GM23338 (cell line): Measurements from ENCODE around the gene LYZ. TPM values are rescaled to one million over a fixed set of nuclear protein-coding genes. Genes with fewer than 3 reads are reported as not detected.

Experiments used
- ATAC-seq: fragments of 200-7000 bp; cut with Tn5 transposase; 3 replicates; pipeline ENCODE4 v1.9.1; 2020
- DNase-seq: peaks from one replicate; pipeline ENCODE4 v3.0.0-alpha.2; 2015; ENCODE audit warnings: low spot score
- H2AFZ ChIP-seq: fragments of 200-600 bp; sonication (generic); 2 replicates; pipeline ENCODE4 v1.8.0; 2016; ENCODE audit warnings: antibody characterized with exemption, mild to moderate bottlenecking, moderate library complexity
- H3F3A ChIP-seq: fragments of 200-600 bp; sonication (generic); replicated peaks from 2 replicates; pipeline ENCODE4 v1.8.0; 2017; ENCODE audit warnings: antibody characterized with exemption, mixed run types, low read depth
- H3K27ac ChIP-seq: fragments of 200-600 bp; sonication (generic); 2 replicates; pipeline ENCODE4 v1.6.1; 2016; ENCODE audit warnings: low read depth
- H3K27me3 ChIP-seq: fragments of 200-600 bp; sonication (generic); 2 replicates; pipeline ENCODE4 v1.8.0; 2016; ENCODE audit warnings: mild to moderate bottlenecking, mixed run types, moderate library complexity; ENCODE audit not compliant: insufficient read depth
- H3K36me3 ChIP-seq: fragments of 200-600 bp; sonication (generic); 2 replicates; pipeline ENCODE4 v1.8.0; 2016; ENCODE audit warnings: mild to moderate bottlenecking; ENCODE audit not compliant: insufficient read depth
- H3K4me1 ChIP-seq: fragments of 200-600 bp; sonication (generic); 2 replicates; pipeline ENCODE4 v1.8.0; 2016; ENCODE audit warnings: mild to moderate bottlenecking, moderate library complexity; ENCODE audit not compliant: insufficient read depth
- H3K4me2 ChIP-seq: fragments of 200-600 bp; sonication (generic); 2 replicates; pipeline ENCODE4 v1.7.1; 2017; ENCODE audit warnings: mixed run types
- H3K4me3 ChIP-seq: fragments of 200-600 bp; sonication (generic); 2 replicates; pipeline ENCODE4 v1.6.1; 2016; ENCODE audit warnings: mixed run types
- H3K79me2 ChIP-seq: fragments of 200-600 bp; sonication (generic); replicated peaks from 2 replicates; pipeline ENCODE4 v1.8.0; 2017; ENCODE audit warnings: mild to moderate bottlenecking; ENCODE audit not compliant: insufficient read depth
- H3K9me2 ChIP-seq: fragments of 200-600 bp; sonication (generic); 2 replicates; pipeline ENCODE4 v1.8.0; 2017; ENCODE audit not compliant: insufficient read depth
- H4K20me1 ChIP-seq: fragments of 200-600 bp; sonication (generic); replicated peaks from 2 replicates; pipeline ENCODE4 v1.8.0; 2017; ENCODE audit warnings: mild to moderate bottlenecking; ENCODE audit not compliant: insufficient read depth
- H3K27ac Mint-ChIP-seq: 2 replicates; pipeline ENCODE4 v1.8.0; 2020; ENCODE audit warnings: inconsistent platforms, mild to moderate bottlenecking, moderate library complexity, mixed read lengths
- H3K27me3 Mint-ChIP-seq: 3 replicates; pipeline ENCODE4 v1.8.0; 2022; ENCODE audit warnings: low read depth, mild to moderate bottlenecking, moderate library complexity, mixed read lengths, inconsistent platforms; ENCODE audit not compliant: insufficient read depth, poor library complexity
- H3K36me3 Mint-ChIP-seq: 3 replicates; pipeline ENCODE4 v1.8.0; 2021; ENCODE audit warnings: low read depth, mild to moderate bottlenecking, inconsistent platforms, moderate library complexity, mixed read lengths
- H3K4me1 Mint-ChIP-seq: 3 replicates; pipeline ENCODE4 v1.8.0; 2020; ENCODE audit warnings: mild to moderate bottlenecking, inconsistent platforms, mixed read lengths
- H3K4me3 Mint-ChIP-seq: 3 replicates; pipeline ENCODE4 v1.8.0; 2021; ENCODE audit warnings: moderate library complexity, mild to moderate bottlenecking, inconsistent platforms, mixed read lengths
- H3K9me3 Mint-ChIP-seq: 3 replicates; pipeline ENCODE4 v1.8.0; 2020; ENCODE audit warnings: moderate library complexity, mild to moderate bottlenecking, inconsistent platforms, mixed read lengths
- CREB1 ChIP-seq: fragments of 250-450 bp; sonication (Bioruptor Pico); IDR thresholded peaks from 2 replicates; pipeline ENCODE4 v1.5.0; 2020; ENCODE audit warnings: low read depth, mild to moderate bottlenecking, moderate library complexity
- EZH2phosphoT487 ChIP-seq: fragments of 200-600 bp; sonication (generic); IDR thresholded peaks from one replicate; pipeline ENCODE4 v1.8.1; 2018; ENCODE audit warnings: antibody characterized with exemption; ENCODE audit not compliant: unreplicated experiment
- POLR2AphosphoS5 ChIP-seq: IDR thresholded peaks from 2 replicates; pipeline ENCODE4 v1.6.1; 2016; ENCODE audit warnings: antibody characterized with exemption, low read depth
- ZNF114 ChIP-seq: fragments of 250-450 bp; sonication (Bioruptor Pico); IDR thresholded peaks from 2 replicates; pipeline ENCODE4 v1.5.0; 2020; ENCODE audit warnings: mild to moderate bottlenecking, moderate library complexity
- ZNF331 ChIP-seq: fragments of 250-450 bp; sonication (Bioruptor Pico); IDR thresholded peaks from 2 replicates; pipeline ENCODE4 v1.5.0; 2020; ENCODE audit warnings: low read depth, mild to moderate bottlenecking, moderate library complexity
- polyA plus RNA-seq: library from polyadenylated mRNA; unstranded; fragments of >200 nt; fragmentation: Nextera tagmentation; extraction: Ambion mirVana; gene quantifications from 2 replicates; pipeline ENCODE4 v1.2.1, GENCODE V29; 2016
- total RNA-seq: library from RNA; depleted of rRNA; stranded (reverse); fragments of >200 nt; shearing (Covaris generic); gene quantifications from 2 replicates; pipeline ENCODE4 v1.2.3, GENCODE V29; 2014
- TF ChIP-seq, protein P1 (sequence below): fragments of 250-450 bp; sonication (Bioruptor Pico); IDR thresholded peaks from 2 replicates; pipeline ENCODE4 v1.5.0; 2020; ENCODE audit warnings: mild to moderate bottlenecking, moderate library complexity
- TF ChIP-seq, protein P2 (sequence below): IDR thresholded peaks from 2 replicates; pipeline ENCODE4 v1.6.1; 2016; ENCODE audit warnings: antibody characterized with exemption

The LYZ gene
- total and polyA plus RNA-seq, 2 experiments from 2014 or later, result not detected

DNA sequence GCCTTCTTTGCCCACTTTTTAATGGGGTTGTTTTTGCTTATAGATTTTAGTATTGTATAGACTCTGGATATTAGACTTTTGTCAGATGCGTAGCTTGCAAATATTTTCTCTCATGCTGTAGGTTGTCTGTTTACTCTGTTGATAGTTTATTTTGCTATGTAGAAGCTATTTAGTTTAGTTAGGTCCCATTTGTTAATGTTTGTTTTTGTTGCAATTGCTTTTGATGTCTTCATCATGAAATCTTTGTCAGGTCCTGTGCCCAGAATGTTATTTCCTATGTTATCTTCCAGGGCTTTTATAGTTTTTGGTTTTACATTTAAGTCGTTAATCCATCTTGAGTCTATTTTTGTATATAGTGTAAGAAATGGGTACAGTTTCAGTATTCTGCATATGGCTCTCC, 30.0 kb upstream of the LYZ start:
- no peak overlapping the region for H3K4me3 Mint-ChIP-seq
- H2AFZ ChIP-seq, result no peak overlapping the region
- no peaks in the 10 kb centered on the region for H3K79me2 ChIP-seq
- no peaks in the 10 kb centered on the region for H4K20me1 ChIP-seq
- H3K9me3 Mint-ChIP-seq, result peaks cover 50% of the 10 kb centered on the region
- no peak overlapping the region for H3K27ac ChIP-seq
- ATAC-seq, result no peak
- H3F3A ChIP-seq, result no peaks in the 10 kb centered on the region
- peaks cover 13% of the 10 kb centered on the region for H3K4me1 Mint-ChIP-seq
- H3K36me3 ChIP-seq, result peaks cover 3% of the 10 kb centered on the region; the same call in 1 of the 2 replicates
- TF ChIP-seq ZNF331 (CRISPR knock-in tag), result no peak
- no peak for TF ChIP-seq CREB1 (CRISPR knock-in tag)
- TF ChIP-seq POLR2AphosphoS5, result no peak
- TF ChIP-seq ZNF114 (CRISPR knock-in tag), result no peak
- TF ChIP-seq, protein P1, sequence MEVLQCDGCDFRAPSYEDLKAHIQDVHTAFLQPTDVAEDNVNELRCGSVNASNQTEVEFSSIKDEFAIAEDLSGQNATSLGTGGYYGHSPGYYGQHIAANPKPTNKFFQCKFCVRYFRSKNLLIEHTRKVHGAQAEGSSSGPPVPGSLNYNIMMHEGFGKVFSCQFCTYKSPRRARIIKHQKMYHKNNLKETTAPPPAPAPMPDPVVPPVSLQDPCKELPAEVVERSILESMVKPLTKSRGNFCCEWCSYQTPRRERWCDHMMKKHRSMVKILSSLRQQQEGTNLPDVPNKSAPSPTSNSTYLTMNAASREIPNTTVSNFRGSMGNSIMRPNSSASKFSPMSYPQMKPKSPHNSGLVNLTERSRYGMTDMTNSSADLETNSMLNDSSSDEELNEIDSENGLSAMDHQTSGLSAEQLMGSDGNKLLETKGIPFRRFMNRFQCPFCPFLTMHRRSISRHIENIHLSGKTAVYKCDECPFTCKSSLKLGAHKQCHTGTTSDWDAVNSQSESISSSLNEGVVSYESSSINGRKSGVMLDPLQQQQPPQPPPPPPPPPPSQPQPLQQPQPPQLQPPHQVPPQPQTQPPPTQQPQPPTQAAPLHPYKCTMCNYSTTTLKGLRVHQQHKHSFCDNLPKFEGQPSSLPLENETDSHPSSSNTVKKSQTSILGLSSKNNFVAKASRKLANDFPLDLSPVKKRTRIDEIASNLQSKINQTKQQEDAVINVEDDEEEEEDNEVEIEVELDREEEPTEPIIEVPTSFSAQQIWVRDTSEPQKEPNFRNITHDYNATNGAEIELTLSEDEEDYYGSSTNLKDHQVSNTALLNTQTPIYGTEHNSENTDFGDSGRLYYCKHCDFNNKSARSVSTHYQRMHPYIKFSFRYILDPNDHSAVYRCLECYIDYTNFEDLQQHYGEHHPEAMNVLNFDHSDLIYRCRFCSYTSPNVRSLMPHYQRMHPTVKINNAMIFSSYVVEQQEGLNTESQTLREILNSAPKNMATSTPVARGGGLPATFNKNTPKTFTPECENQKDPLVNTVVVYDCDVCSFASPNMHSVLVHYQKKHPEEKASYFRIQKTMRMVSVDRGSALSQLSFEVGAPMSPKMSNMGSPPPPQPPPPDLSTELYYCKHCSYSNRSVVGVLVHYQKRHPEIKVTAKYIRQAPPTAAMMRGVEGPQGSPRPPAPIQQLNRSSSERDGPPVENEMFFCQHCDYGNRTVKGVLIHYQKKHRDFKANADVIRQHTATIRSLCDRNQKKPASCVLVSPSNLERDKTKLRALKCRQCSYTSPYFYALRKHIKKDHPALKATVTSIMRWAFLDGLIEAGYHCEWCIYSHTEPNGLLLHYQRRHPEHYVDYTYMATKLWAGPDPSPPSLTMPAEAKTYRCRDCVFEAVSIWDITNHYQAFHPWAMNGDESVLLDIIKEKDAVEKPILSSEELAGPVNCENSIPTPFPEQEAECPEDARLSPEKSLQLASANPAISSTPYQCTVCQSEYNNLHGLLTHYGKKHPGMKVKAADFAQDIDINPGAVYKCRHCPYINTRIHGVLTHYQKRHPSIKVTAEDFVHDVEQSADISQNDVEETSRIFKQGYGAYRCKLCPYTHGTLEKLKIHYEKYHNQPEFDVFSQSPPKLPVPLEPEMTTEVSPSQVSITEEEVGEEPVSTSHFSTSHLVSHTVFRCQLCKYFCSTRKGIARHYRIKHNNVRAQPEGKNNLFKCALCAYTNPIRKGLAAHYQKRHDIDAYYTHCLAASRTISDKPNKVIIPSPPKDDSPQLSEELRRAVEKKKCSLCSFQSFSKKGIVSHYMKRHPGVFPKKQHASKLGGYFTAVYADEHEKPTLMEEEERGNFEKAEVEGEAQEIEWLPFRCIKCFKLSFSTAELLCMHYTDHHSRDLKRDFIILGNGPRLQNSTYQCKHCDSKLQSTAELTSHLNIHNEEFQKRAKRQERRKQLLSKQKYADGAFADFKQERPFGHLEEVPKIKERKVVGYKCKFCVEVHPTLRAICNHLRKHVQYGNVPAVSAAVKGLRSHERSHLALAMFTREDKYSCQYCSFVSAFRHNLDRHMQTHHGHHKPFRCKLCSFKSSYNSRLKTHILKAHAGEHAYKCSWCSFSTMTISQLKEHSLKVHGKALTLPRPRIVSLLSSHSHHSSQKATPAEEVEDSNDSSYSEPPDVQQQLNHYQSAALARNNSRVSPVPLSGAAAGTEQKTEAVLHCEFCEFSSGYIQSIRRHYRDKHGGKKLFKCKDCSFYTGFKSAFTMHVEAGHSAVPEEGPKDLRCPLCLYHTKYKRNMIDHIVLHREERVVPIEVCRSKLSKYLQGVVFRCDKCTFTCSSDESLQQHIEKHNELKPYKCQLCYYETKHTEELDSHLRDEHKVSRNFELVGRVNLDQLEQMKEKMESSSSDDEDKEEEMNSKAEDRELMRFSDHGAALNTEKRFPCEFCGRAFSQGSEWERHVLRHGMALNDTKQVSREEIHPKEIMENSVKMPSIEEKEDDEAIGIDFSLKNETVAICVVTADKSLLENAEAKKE, result no peak
- TF ChIP-seq, protein P2, sequence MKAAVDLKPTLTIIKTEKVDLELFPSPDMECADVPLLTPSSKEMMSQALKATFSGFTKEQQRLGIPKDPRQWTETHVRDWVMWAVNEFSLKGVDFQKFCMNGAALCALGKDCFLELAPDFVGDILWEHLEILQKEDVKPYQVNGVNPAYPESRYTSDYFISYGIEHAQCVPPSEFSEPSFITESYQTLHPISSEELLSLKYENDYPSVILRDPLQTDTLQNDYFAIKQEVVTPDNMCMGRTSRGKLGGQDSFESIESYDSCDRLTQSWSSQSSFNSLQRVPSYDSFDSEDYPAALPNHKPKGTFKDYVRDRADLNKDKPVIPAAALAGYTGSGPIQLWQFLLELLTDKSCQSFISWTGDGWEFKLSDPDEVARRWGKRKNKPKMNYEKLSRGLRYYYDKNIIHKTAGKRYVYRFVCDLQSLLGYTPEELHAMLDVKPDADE, result no peak
- no peak for TF ChIP-seq EZH2phosphoT487
- no peak overlapping the region for H3K27ac Mint-ChIP-seq
- H3K4me3 ChIP-seq, result no peak overlapping the region
- H3K9me2 ChIP-seq, result peaks cover 12% of the 10 kb centered on the region; the same call in 1 of the 2 replicates
- no peaks in the 10 kb centered on the region for H3K4me1 ChIP-seq
- H3K27me3 Mint-ChIP-seq, result peaks cover 2% of the 10 kb centered on the region
- H3K27me3 ChIP-seq, result no peaks in the 10 kb centered on the region
- no peak overlapping the region for H3K4me2 ChIP-seq
- peaks cover 34% of the 10 kb centered on the region for H3K36me3 Mint-ChIP-seq
- no peak for DNase-seq
